ENCODE results near the gene NOG. TPM values are rescaled to one million over a fixed set of nuclear protein-coding genes. Genes with fewer than 3 reads are reported as not detected.

Gene NOG
- total RNA-seq, result 1 to 10 TPM; 2.9 to 6.7 (median 3.1) TPM

DNA sequence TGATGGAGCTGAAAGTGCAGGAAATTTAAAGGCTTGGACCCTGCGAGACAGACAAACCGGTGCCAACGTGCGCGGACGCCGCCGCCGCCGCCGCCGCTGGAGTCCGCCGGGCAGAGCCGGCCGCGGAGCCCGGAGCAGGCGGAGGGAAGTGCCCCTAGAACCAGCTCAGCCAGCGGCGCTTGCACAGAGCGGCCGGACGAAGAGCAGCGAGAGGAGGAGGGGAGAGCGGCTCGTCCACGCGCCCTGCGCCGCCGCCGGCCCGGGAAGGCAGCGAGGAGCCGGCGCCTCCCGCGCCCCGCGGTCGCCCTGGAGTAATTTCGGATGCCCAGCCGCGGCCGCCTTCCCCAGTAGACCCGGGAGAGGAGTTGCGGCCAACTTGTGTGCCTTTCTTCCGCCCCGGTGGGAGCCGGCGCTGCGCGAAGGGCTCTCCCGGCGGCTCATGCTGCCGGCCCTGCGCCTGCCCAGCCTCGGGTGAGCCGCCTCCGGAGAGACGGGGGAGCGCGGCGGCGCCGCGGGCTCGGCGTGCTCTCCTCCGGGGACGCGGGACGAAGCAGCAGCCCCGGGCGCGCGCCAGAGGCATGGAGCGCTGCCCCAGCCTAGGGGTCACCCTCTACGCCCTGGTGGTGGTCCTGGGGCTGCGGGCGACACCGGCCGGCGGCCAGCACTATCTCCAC is at the start of gene NOG:
Gene NOG (plus strand): TSS at position 54 of the 674 bp plus-strand sequence. CDS start 525 bp downstream, at position 579.
- Histone ChIP-seq H3K4me3 (peak within 1 kb of the TSS; percentile 58 to 89 (median 70)), H3K27me3 (peaks cover 0 to 6% (median 5%) of the 10 kb centered on the region in 3 donors), H3K36me3 (no peaks in the 10 kb centered on the region), H3K9me3 (no peaks in the 10 kb centered on the region), H3K27ac (peak within 1 kb of the TSS; percentile 82 to 93 (median 83)), H3K4me1 (peaks cover 15 to 31% of the 10 kb centered on the region in 2 donors)
- TF ChIP-seq POLR2A (IDR thresholded peaks at IDR 0.05), result no peak
- TF ChIP-seq, protein P1, sequence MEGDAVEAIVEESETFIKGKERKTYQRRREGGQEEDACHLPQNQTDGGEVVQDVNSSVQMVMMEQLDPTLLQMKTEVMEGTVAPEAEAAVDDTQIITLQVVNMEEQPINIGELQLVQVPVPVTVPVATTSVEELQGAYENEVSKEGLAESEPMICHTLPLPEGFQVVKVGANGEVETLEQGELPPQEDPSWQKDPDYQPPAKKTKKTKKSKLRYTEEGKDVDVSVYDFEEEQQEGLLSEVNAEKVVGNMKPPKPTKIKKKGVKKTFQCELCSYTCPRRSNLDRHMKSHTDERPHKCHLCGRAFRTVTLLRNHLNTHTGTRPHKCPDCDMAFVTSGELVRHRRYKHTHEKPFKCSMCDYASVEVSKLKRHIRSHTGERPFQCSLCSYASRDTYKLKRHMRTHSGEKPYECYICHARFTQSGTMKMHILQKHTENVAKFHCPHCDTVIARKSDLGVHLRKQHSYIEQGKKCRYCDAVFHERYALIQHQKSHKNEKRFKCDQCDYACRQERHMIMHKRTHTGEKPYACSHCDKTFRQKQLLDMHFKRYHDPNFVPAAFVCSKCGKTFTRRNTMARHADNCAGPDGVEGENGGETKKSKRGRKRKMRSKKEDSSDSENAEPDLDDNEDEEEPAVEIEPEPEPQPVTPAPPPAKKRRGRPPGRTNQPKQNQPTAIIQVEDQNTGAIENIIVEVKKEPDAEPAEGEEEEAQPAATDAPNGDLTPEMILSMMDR (IDR thresholded peaks at IDR 0.05 in 4 of 5, conservative IDR thresholded peaks at IDR 0.05 in 1 of 5), result peak in 1 of 5 experiments; percentile 9
- in situ Hi-C loops (cut with MboI; ENCODE audit: low sequenced_read_pairs in 4 of 4), result loop anchor here in 2 of 4 donors (5.0 to 25.0 kb wide), 3 partner anchors 121 to 369 kb away; partner anchors contain the start of gene COIL (in 1 of the 2)
- ATAC-seq (peak; percentile 58 to 73), DNase-seq (peak; percentile 33 to 52)
- intact Hi-C loops (cut with DNase I; ENCODE audit: low total_unique reads), result loop anchor here (2.0 to 10.0 kb wide), 5 partner anchors 93 to 1329 kb away; partner anchors contain the start of genes HLF, SCPEP1 and TRIM25

DNA sequence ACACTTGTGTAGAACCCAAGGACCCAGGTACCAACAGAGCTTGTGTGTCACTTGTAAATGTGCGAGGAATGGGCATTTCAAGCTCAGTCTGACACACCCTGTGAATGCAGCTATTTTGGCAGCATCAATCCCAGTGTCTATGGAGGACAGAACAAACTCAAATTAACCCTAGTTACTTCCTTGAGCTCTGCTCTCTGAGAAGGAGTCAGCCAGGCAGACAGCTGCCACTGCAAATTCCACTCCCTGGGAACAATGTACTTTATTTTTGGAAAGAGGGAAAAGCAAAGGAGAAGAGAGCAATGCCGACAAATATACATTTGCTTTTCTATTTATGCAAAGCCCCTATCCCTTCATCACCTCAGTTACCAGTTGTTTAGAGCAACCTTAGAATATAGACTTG is 48.4 kb upstream of the NOG start:
- Histone ChIP-seq H3K27ac (no peak overlapping the region), H3K27me3 (no peaks in the 10 kb centered on the region), H3K4me3 (no peak overlapping the region), H3K9me3 (no peaks in the 10 kb centered on the region), H3K4me1 (peaks cover 0 to 5% of the 10 kb centered on the region in 2 donors), H3K36me3 (no peaks in the 10 kb centered on the region)
- TF ChIP-seq POLR2A (IDR thresholded peaks at IDR 0.05), result no peak
- TF ChIP-seq, protein P1 (IDR thresholded peaks at IDR 0.05 in 4 of 5, conservative IDR thresholded peaks at IDR 0.05 in 1 of 5), result no peak
- in situ Hi-C loops (cut with MboI; ENCODE audit: low sequenced_read_pairs in 4 of 4), result no loop called here
- no peak for ATAC-seq
- no peak for DNase-seq
- intact Hi-C loops (cut with DNase I; ENCODE audit: low total_unique reads), result no loop called here

DNA sequence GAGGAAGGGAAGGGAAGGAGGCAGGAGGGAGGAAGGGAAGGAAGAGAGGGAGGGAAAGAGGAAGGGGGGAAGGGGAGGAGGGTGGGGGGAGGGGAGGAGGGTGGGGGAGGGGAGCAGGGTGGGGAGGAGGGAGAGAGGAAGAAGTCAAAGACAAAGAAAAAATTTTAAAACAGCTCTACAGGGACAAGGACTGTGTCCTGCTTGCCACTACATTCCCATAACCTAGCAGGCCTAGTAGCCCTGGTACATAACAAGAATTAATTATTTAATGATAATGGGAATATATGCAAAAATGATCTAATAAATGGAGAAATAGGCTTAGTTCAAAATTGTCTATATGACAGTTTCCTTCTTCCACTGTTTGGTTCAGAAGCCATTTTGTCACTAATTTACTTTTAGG is 47.6 kb upstream of the NOG start:
- Histone ChIP-seq H3K27ac (no peak overlapping the region), H3K4me1 (peaks cover 0 to 5% of the 10 kb centered on the region in 2 donors), H3K9me3 (no peaks in the 10 kb centered on the region), H3K4me3 (no peak overlapping the region), H3K36me3 (no peaks in the 10 kb centered on the region), H3K27me3 (no peaks in the 10 kb centered on the region)
- intact Hi-C loops (cut with DNase I; ENCODE audit: low total_unique reads) (no loop called here), in situ Hi-C loops (cut with MboI; ENCODE audit: low sequenced_read_pairs in 4 of 4) (no loop called here)
- no peak for DNase-seq
- no peak for ATAC-seq
- no peak for TF ChIP-seq POLR2A (IDR thresholded peaks at IDR 0.05)
- TF ChIP-seq, protein P1 (IDR thresholded peaks at IDR 0.05 in 4 of 5, conservative IDR thresholded peaks at IDR 0.05 in 1 of 5), result no peak

DNA sequence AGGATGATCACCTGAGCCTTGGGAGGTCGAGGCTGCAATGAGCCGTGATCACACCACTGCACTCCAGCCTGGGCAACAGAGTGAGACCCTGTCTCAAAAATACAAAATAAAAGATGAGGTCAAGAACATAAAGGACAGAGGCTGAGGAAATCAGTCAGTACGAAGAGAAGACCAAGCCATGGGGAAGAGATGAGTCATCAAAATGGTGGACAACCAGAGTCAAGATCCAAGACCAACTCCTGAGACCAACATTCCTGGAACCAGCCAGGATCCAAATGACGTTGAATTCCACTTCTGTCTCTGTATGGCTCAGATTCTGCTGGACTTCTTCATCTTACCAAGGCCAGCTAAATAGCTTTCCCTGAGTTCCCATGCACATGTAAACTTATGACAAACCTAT is 44.8 kb upstream of the NOG start:
- Histone ChIP-seq H3K4me3 (no peak overlapping the region), H3K36me3 (no peaks in the 10 kb centered on the region), H3K9me3 (no peaks in the 10 kb centered on the region), H3K27me3 (no peaks in the 10 kb centered on the region), H3K27ac (no peak overlapping the region), H3K4me1 (peaks cover 0 to 5% of the 10 kb centered on the region in 2 donors)
- intact Hi-C loops (cut with DNase I; ENCODE audit: low total_unique reads) (no loop called here), in situ Hi-C loops (cut with MboI; ENCODE audit: low sequenced_read_pairs in 4 of 4) (no loop called here)
- ATAC-seq (no peak), DNase-seq (no peak)
- TF ChIP-seq POLR2A (IDR thresholded peaks at IDR 0.05), result no peak
- TF ChIP-seq, protein P1 (IDR thresholded peaks at IDR 0.05 in 4 of 5, conservative IDR thresholded peaks at IDR 0.05 in 1 of 5), result no peak
